ENCODE results near the gene MREG. TPM values are rescaled to one million over a fixed set of nuclear protein-coding genes. Genes with fewer than 3 reads are reported as not detected.

The MREG gene
- total and polyA plus RNA-seq, 2 experiments from 2014 or later, result 19.4 to 25.3 TPM

DNA sequence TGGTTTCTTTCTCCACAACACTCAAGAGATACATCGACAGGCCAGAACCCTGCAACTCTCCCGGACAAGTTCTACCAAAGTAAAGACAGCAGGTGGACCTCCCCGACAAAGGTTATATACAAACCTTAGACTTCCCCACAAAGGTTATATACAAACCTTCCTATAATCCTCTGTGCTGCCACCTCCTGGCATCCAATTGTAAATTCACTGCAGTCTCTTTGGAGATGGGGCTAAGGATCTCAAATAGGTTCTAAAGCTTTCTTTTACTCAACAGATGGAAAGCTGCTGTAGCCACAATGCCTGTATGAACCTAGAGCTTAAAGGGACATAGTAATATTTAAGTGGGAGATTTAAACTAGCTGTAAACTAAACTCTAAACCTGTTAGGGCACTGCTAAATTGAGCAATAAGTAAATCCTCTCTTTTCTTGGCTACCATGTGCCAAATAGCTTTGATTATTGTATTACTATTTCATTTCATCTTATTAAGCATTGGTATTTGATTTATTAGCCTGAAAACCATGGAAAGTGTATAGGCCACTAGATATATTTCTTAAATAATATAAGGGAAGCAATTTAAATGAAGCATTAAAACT is 9.8 kb upstream of the MREG start (continued):
- TF ChIP-seq, protein P1, sequence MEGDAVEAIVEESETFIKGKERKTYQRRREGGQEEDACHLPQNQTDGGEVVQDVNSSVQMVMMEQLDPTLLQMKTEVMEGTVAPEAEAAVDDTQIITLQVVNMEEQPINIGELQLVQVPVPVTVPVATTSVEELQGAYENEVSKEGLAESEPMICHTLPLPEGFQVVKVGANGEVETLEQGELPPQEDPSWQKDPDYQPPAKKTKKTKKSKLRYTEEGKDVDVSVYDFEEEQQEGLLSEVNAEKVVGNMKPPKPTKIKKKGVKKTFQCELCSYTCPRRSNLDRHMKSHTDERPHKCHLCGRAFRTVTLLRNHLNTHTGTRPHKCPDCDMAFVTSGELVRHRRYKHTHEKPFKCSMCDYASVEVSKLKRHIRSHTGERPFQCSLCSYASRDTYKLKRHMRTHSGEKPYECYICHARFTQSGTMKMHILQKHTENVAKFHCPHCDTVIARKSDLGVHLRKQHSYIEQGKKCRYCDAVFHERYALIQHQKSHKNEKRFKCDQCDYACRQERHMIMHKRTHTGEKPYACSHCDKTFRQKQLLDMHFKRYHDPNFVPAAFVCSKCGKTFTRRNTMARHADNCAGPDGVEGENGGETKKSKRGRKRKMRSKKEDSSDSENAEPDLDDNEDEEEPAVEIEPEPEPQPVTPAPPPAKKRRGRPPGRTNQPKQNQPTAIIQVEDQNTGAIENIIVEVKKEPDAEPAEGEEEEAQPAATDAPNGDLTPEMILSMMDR (conservative IDR thresholded peaks at IDR 0.05; ENCODE audit: low read depth in 2 of 2), result peak; percentile 77 to 86
- no peak for TF ChIP-seq STAT1 (IDR thresholded peaks at IDR 0.05; ENCODE audit: unreplicated experiment)

DNA sequence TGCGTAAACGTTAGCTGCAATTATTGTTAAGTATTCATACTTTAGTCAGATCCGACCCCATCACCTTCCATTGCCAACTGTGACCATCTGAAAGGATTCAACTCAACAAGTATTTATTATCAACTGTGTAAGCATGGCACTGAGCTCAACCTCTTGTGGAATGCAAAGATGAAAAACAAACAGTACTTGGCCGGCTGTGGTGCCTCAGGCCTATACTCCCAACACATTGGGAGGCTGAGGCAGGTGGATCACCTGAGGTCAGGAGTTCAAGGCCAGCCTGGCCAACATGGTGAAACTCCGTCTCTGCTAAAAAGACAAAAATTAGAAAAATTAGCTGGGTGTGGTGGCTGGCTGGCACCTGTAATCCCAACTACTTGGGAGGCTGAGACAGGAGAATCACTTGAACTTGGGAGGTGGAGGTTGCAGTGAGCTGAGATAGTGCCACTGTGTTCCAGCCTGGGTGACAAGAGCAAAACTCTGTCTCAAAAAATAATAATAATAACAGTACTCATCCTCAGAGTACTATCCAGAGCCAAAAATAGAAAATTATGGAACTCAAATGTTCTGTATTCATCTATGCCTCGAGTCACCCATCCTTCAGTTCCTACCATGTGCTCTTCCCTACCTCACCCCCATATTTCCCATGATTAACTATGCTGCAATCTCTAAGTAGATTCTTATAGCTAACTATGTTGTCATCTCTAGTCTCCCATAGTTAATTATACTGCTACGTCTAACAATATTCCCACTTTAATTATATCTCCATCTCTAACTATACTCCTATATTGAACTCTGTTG is 8.6 kb upstream of the MREG start:
- Histone ChIP-seq H4K20me1 (replicated peaks; ENCODE audit: insufficient read depth) (no peaks in the 10 kb centered on the region), H3K27ac (ENCODE audit: low read depth) (no peak overlapping the region), H2AFZ (no peak overlapping the region), H3K4me3 (no peak overlapping the region), H3K9me2 (ENCODE audit: insufficient read depth) (peaks cover 5% of the 10 kb centered on the region; the same call in 1 of the 2 replicates), H3K27me3 (ENCODE audit: insufficient read depth) (no peaks in the 10 kb centered on the region), H3K4me2 (no peak overlapping the region), H3K4me1 (ENCODE audit: insufficient read depth) (no peaks in the 10 kb centered on the region; the same call in 1 of the 2 replicates), H3K79me2 (replicated peaks; ENCODE audit: insufficient read depth) (no peaks in the 10 kb centered on the region), H3K36me3 (ENCODE audit: insufficient read depth) (no peaks in the 10 kb centered on the region), H3F3A (replicated peaks; ENCODE audit: low read depth) (no peaks in the 10 kb centered on the region)
- no peaks in the 10 kb centered on the region for H3K36me3 Mint-ChIP-seq (ENCODE audit: low read depth)
- no peak overlapping the region for H3K27ac Mint-ChIP-seq
- no peaks in the 10 kb centered on the region for H3K9me3 Mint-ChIP-seq
- H3K27me3 Mint-ChIP-seq (ENCODE audit: insufficient read depth, low read depth, poor library complexity), result peaks cover 5% of the 10 kb centered on the region
- H3K4me3 Mint-ChIP-seq, result no peak overlapping the region
- no peaks in the 10 kb centered on the region; the same call in 2 of the 3 replicates for H3K4me1 Mint-ChIP-seq
- no peak for DNase-seq (ENCODE audit: low spot score)
- ATAC-seq, result no peak
- no peak for TF ChIP-seq EZH2 (IDR thresholded peaks at IDR 0.05; ENCODE audit: low read depth, unreplicated experiment)
- TF ChIP-seq, protein P2, sequence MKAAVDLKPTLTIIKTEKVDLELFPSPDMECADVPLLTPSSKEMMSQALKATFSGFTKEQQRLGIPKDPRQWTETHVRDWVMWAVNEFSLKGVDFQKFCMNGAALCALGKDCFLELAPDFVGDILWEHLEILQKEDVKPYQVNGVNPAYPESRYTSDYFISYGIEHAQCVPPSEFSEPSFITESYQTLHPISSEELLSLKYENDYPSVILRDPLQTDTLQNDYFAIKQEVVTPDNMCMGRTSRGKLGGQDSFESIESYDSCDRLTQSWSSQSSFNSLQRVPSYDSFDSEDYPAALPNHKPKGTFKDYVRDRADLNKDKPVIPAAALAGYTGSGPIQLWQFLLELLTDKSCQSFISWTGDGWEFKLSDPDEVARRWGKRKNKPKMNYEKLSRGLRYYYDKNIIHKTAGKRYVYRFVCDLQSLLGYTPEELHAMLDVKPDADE (IDR thresholded peaks at IDR 0.05), result no peak
- TF ChIP-seq ZNF114 (CRISPR knock-in tag; IDR thresholded peaks at IDR 0.05), result no peak
- no peak for TF ChIP-seq CREB1 (CRISPR knock-in tag; IDR thresholded peaks at IDR 0.05; ENCODE audit: low read depth)
- TF ChIP-seq JUNB (IDR thresholded peaks at IDR 0.05; ENCODE audit: unreplicated experiment), result no peak
- TF ChIP-seq, protein P3, sequence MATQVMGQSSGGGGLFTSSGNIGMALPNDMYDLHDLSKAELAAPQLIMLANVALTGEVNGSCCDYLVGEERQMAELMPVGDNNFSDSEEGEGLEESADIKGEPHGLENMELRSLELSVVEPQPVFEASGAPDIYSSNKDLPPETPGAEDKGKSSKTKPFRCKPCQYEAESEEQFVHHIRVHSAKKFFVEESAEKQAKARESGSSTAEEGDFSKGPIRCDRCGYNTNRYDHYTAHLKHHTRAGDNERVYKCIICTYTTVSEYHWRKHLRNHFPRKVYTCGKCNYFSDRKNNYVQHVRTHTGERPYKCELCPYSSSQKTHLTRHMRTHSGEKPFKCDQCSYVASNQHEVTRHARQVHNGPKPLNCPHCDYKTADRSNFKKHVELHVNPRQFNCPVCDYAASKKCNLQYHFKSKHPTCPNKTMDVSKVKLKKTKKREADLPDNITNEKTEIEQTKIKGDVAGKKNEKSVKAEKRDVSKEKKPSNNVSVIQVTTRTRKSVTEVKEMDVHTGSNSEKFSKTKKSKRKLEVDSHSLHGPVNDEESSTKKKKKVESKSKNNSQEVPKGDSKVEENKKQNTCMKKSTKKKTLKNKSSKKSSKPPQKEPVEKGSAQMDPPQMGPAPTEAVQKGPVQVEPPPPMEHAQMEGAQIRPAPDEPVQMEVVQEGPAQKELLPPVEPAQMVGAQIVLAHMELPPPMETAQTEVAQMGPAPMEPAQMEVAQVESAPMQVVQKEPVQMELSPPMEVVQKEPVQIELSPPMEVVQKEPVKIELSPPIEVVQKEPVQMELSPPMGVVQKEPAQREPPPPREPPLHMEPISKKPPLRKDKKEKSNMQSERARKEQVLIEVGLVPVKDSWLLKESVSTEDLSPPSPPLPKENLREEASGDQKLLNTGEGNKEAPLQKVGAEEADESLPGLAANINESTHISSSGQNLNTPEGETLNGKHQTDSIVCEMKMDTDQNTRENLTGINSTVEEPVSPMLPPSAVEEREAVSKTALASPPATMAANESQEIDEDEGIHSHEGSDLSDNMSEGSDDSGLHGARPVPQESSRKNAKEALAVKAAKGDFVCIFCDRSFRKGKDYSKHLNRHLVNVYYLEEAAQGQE (IDR thresholded peaks at IDR 0.05; ENCODE audit: unreplicated experiment), result no peak
- TF ChIP-seq STAT1 (IDR thresholded peaks at IDR 0.05; ENCODE audit: unreplicated experiment), result no peak
- TF ChIP-seq NANOG (IDR thresholded peaks at IDR 0.05; ENCODE audit: borderline replicate concordance), result no peak
- TF ChIP-seq, protein P1 (conservative IDR thresholded peaks at IDR 0.05; ENCODE audit: low read depth in 2 of 2), result no peak

Measured in GM23338 (cell line).